Activated CD4-positive, alpha-beta T cell treated with anti-CD3 and anti-CD28 coated beads for 1 hour (primary cell): ENCODE data around the gene GOLGA8B.
"Not testable (repeated sequence)": the region's sequence is repeated elsewhere in the genome, so short reads cannot be mapped to it uniquely, and the experiment has no call there.

Experiments
- DNase-seq: peaks from one replicate; pipeline ENCODE4 v3.0.0-alpha.2; 2020

The GOLGA8B gene

GRCh38 chr15:34583399-34584329, at the start of gene GOLGA8B:
Gene GOLGA8B, minus strand, starts transcription at chr15:34583651. Its CDS starts 47,739 bp downstream, at chr15:34535912.
- peak; percentile 75 for DNase-seq

- DNase-seq = not testable (repeated sequence)
Measured at GRCh38 chr15:34633165-34633564, 49.7 kb upstream of the GOLGA8B start.

- DNase-seq = no peak
Measured at GRCh38 chr15:34628577-34629152, 45.2 kb upstream of the GOLGA8B start.

- DNase-seq = no peak
Measured at GRCh38 chr15:34625007-34625406, 41.6 kb upstream of the GOLGA8B start.

GRCh38 chr15:34621675-34622074, 38.2 kb upstream of the GOLGA8B start:
- no peak for DNase-seq

- DNase-seq = no peak
Measured at GRCh38 chr15:34620814-34621213, 37.4 kb upstream of the GOLGA8B start.

GRCh38 chr15:34620142-34620541, 36.7 kb upstream of the GOLGA8B start:
- no peak for DNase-seq

- DNase-seq = no peak
Measured at GRCh38 chr15:34619151-34619550, 35.7 kb upstream of the GOLGA8B start.

GRCh38 chr15:34618073-34618472, 34.6 kb upstream of the GOLGA8B start:
- DNase-seq = no peak

GRCh38 chr15:34616613-34617012, 33.2 kb upstream of the GOLGA8B start:
- DNase-seq = no peak

- DNase-seq = no peak
Measured at GRCh38 chr15:34613997-34614396, 30.5 kb upstream of the GOLGA8B start.

- no peak for DNase-seq
Measured at GRCh38 chr15:34613301-34613700, 29.9 kb upstream of the GOLGA8B start.

- no peak for DNase-seq
Measured at GRCh38 chr15:34610354-34610753, 26.9 kb upstream of the GOLGA8B start.

GRCh38 chr15:34609102-34610057, 25.9 kb upstream of the GOLGA8B start:
- no peak for DNase-seq

- DNase-seq = no peak
Measured at GRCh38 chr15:34608517-34608916, 25.1 kb upstream of the GOLGA8B start.

- no peak for DNase-seq
Measured at GRCh38 chr15:34607832-34608231, 24.4 kb upstream of the GOLGA8B start.

GRCh38 chr15:34606545-34606944, 23.1 kb upstream of the GOLGA8B start:
- DNase-seq = no peak

GRCh38 chr15:34606131-34606530, 22.7 kb upstream of the GOLGA8B start:
- no peak for DNase-seq

GRCh38 chr15:34603095-34603494, 19.6 kb upstream of the GOLGA8B start:
- DNase-seq = no peak

GRCh38 chr15:34600923-34601322, 17.5 kb upstream of the GOLGA8B start:
- DNase-seq = no peak

GRCh38 chr15:34598799-34599585, 15.5 kb upstream of the GOLGA8B start:
- no peak for DNase-seq

GRCh38 chr15:34597316-34597715, 13.9 kb upstream of the GOLGA8B start:
- no peak for DNase-seq
